ENCODE measurements around the gene ATG101. TPM values are rescaled to one million over a fixed set of nuclear protein-coding genes. Genes with fewer than 3 reads are reported as not detected.

The ATG101 gene
- total RNA-seq, 1 donor = 70.0 TPM

DNA sequence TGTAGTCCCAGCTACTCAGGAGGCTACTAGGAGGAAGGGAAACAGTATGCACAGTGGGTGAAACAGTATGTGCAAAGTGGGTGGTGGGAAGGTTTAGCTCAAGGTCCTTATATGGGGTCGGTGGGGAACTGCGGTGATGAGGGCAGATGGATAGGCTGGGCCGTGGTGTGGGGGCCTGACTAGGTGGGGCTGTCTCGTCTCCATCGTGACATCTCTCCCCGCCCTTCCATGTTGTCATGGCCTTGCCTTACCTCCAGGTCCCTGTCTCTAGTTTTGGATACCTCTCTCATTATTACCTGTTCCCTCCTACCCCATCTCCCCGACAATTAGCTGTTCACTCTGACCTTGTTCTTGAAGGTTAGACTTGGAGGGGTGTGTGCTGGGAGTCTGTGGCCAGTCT is 22.9 kb upstream of the ATG101 start:
- H3K4me3 ChIP-seq (ENCODE audit: low read depth, low read length) = no peak overlapping the region
- DNase-seq (ENCODE audit: low read depth) = no peak
- TF ChIP-seq, protein P1, sequence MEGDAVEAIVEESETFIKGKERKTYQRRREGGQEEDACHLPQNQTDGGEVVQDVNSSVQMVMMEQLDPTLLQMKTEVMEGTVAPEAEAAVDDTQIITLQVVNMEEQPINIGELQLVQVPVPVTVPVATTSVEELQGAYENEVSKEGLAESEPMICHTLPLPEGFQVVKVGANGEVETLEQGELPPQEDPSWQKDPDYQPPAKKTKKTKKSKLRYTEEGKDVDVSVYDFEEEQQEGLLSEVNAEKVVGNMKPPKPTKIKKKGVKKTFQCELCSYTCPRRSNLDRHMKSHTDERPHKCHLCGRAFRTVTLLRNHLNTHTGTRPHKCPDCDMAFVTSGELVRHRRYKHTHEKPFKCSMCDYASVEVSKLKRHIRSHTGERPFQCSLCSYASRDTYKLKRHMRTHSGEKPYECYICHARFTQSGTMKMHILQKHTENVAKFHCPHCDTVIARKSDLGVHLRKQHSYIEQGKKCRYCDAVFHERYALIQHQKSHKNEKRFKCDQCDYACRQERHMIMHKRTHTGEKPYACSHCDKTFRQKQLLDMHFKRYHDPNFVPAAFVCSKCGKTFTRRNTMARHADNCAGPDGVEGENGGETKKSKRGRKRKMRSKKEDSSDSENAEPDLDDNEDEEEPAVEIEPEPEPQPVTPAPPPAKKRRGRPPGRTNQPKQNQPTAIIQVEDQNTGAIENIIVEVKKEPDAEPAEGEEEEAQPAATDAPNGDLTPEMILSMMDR (IDR thresholded peaks at IDR 0.05; ENCODE audit: insufficient read depth, low read depth, low read length) = no peak

DNA sequence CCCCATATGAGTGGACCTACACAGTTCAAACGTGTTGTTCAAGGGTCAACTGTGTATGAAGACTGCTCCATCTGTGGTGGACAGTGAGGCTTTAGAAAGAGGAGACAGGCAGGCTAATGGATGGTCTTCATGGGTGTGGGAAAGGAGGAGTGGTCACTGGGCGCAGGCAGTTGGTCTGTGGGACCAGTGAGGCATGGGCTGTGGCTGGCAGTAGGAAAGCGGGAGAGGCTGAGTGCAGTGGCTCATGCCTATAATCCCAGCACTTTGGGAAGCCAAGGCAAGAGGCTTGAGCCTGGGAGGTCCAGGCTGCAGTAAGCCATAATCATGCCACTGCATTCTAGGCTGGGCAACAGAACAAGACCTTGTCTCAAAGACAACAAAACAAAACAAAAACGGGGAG is 20.5 kb upstream of the ATG101 start:
- DNase-seq (ENCODE audit: low read depth) = no peak
- TF ChIP-seq, protein P1 (IDR thresholded peaks at IDR 0.05; ENCODE audit: insufficient read depth, low read depth, low read length) = no peak
- H3K4me3 ChIP-seq (ENCODE audit: low read depth, low read length) = no peak overlapping the region

GRCh38 chr12:52049688-52050087 is 20.1 kb upstream of the ATG101 start:
- TF ChIP-seq, protein P1 (IDR thresholded peaks at IDR 0.05; ENCODE audit: insufficient read depth, low read depth, low read length) = no peak
- no peak overlapping the region for H3K4me3 ChIP-seq (ENCODE audit: low read depth, low read length)
- DNase-seq (ENCODE audit: low read depth) = no peak

DNA sequence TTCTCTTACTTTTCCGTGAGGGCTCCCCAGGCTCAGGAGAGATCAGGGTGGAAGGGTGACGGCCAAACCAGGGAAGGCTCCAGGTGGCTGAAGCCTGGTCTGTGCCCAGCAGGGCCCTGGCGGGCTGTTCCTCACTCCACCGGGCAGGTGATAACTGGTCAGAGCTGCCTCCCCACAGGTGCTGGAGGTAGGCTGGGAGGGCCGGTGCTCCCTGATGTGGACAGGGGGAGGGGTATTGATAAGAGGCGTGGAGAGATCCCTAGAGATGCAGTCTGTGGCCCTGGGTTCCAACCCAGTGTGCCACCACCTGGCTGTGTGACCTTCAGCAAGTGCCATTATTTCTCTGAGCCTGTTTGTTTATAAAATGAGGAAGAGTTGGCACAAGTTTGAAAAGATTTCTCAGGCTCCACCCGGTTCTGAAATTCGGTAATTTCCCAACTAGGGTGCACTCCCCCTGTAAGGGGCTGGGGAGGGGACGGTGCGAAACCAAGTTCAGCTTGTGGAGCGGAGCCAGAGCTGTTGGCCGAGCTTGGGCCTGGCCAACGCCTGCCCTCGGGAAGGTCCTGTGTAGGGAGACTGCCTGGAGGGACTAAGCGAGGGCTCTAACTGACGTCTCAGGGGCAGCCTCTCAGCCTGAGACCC is 19.5 kb upstream of the ATG101 start:
- TF ChIP-seq, protein P1 (IDR thresholded peaks at IDR 0.05; ENCODE audit: insufficient read depth, low read depth, low read length) = no peak
- peak overlapping the region; percentile 69 for H3K4me3 ChIP-seq (ENCODE audit: low read depth, low read length)
- peak; percentile 55 for DNase-seq (ENCODE audit: low read depth)

- H3K4me3 ChIP-seq (ENCODE audit: low read depth, low read length) = peak within 1 kb of the TSS; percentile 70
- TF ChIP-seq, protein P1 (IDR thresholded peaks at IDR 0.05; ENCODE audit: insufficient read depth, low read depth, low read length) = peak; percentile 14
- peak; percentile 98 for DNase-seq (ENCODE audit: low read depth)
These were observed 18.8 kb upstream of the ATG101 start, which contains the start of gene NR4A1 for GRCh38 chr12:52050758-52051541. Gene NR4A1, plus strand, starts transcription at chr12:52051442. Its CDS starts 2,887 bp downstream, at chr12:52054329.

DNA sequence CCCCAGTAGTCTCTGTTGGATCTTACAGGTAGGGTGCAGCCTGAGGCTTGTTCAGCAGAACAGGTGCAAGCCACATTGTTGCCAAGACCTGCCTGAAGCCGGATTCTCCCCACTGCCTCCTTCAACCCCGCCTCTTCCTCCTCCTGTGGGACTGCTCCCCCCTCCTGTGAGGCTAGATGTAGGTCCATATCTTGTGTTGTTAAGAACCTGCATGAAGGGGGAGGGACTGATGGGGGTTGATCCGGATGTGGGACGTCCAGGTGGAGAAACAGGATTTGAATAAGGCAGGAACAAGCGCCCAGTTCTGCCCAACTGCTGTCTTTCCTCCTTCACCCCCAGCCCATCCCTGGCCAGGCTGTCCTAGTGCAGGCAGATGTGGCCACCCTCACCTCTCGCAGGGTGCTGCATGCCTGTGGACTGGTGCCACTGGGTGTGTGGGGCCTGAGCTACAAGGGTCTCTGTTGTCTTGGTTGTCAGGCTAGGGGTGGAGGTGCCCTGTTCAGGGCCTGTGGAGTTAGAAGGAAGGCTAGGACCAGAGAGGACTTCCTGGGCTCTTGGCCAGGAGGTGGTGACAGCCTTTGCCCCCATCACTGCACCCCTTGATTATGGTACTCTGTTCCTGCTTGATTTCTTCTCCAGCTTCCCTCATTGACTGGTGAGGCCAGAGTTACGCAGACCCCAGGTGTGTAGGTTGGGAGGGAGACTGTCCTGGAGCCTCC is 17.2 kb upstream of the ATG101 start:
- peak; percentile 18 for DNase-seq (ENCODE audit: low read depth)
- TF ChIP-seq, protein P1 (IDR thresholded peaks at IDR 0.05; ENCODE audit: insufficient read depth, low read depth, low read length) = no peak
- H3K4me3 ChIP-seq (ENCODE audit: low read depth, low read length) = peak overlapping the region; percentile 70

Data from fibroblast of villous mesenchyme (primary cell).